Right atrium auricular region (tissue), 2 donors: ENCODE results near the gene WASF2. TPM values are rescaled to one million over a fixed set of nuclear protein-coding genes. Genes with fewer than 3 reads are reported as not detected.
A peak's percentile ranks its signal among the peaks of the same experiment; 100 is the strongest.

Source experiments
- DNase-seq: peaks from one replicate; pipeline ENCODE4 v3.0.0-alpha.2; 2019; ENCODE audit warnings: low spot score
- H3K27ac ChIP-seq, 2 donors: fragments of 200-600 bp; sonication (generic); 1 replicate in 1 of 2; 2 replicates in 1 of 2; pipeline ENCODE4 v1.5.1; 2016 to 2019
- H3K27me3 ChIP-seq, 2 donors: fragments of 200-600 bp; sonication (generic); one replicate each; pipeline versions ENCODE4 v1.5.1 to v1.6.0; 2017 to 2019
- H3K36me3 ChIP-seq: fragments of 200-600 bp; sonication (generic); one replicate; pipeline ENCODE4 v1.5.1; 2016
- H3K4me1 ChIP-seq, 2 donors: fragments of 200-600 bp; sonication (generic); one replicate each; pipeline versions ENCODE4 v1.5.1 to v1.6.0; 2017 to 2019
- H3K4me3 ChIP-seq, 2 donors: fragments of 200-600 bp; sonication (generic); 1 replicate in 1 of 2; 2 replicates in 1 of 2; pipeline ENCODE4 v1.5.1; 2017 to 2019; ENCODE audit warnings: mild to moderate bottlenecking in 1 of 2, moderate library complexity in 1 of 2
- H3K9me3 ChIP-seq, 2 donors: fragments of 200-600 bp; sonication (generic); one replicate each; pipeline ENCODE4 v1.5.1; 2019
- CTCF ChIP-seq, 2 donors: fragments of 200-600 bp; sonication (generic); IDR thresholded peaks; one replicate each; pipeline ENCODE4 v1.5.1; 2019; ENCODE audit warnings: antibody characterized with exemption in 2 of 2
- total RNA-seq, 2 donors: library from RNA; depleted of rRNA; stranded (reverse); fragments of >200 nt; gene quantifications; one replicate each; pipeline ENCODE4 v1.1.0, GENCODE V29; 2016

WASF2 gene
- total RNA-seq, 2 donors from 2014 or later = 20.7 to 49.0 TPM

DNA sequence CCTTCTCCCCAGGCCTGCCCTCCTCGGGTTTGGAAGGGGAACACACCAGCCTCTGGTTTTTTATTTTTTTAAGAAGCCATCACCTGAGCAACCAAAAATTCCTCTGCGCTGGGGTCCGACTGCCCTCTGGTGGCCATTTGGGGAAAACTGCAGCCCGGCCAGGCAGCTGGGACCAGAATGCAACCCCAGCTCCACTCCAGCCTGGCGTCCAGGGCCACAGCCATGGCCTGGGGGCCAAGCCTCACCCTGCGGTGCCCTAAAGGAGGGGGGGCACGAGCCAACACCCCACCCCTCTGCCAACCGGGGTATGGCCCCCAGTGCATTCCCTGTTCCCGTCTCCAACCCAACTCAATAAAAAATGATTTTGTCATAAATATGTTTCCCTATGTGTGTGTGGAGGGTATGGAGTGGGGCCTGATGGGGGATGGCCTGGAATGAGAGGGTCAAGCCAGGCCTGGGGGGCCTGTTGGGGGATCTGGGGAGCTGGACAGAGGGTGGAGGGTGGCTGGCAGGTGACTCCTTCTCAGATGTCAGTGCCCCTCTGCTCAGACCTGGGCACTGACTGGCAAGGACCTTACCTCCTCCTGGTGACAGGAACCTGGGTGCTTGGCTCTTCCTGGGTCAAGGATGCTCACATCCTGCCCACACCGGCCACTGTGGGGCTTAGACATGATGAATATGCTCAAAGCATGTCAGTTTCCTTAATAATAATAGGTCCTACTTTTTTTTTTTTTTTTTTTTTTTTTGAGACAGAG, 94.3 kb downstream of the WASF2 start:
- Histone ChIP-seq H3K27ac (peak overlapping the region in 1 of 2 donors; percentile 34), H3K9me3 (no peaks in the 10 kb centered on the region), H3K27me3 (no peaks in the 10 kb centered on the region), H3K4me1 (peaks cover 0 to 56% of the 10 kb centered on the region in 2 donors), H3K4me3 (no peak overlapping the region), H3K36me3 (no peaks in the 10 kb centered on the region)
- peak; percentile 90 to 98 for TF ChIP-seq CTCF (IDR thresholded peaks at IDR 0.05)
- DNase-seq = peak; percentile 86

DNA sequence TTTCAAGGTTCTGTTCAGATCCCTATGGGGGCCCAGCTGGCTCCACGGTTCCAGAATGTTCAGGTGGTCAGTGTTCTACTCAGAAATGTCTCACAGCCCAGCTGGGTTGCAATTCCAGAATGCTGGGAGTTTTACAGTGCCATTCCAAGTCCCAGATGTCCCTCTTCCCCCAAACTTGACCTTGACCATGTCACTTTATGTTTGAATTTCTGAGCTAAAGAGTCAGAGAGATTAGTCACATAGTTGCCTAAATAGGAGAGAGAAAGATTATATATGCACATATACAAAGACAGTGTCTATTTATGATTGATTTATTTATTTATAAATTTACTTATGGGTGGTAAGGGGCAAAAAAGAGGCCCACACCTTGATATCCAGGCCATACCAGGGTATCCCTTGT, 95.0 kb downstream of the WASF2 start:
- no peak for DNase-seq
- no peak for TF ChIP-seq CTCF (IDR thresholded peaks at IDR 0.05)
- Histone ChIP-seq H3K4me3 (no peak overlapping the region), H3K4me1 (peaks cover 0 to 50% of the 10 kb centered on the region in 2 donors), H3K9me3 (no peaks in the 10 kb centered on the region), H3K27ac (peak overlapping the region in 1 of 2 donors; percentile 34), H3K36me3 (no peaks in the 10 kb centered on the region), H3K27me3 (no peaks in the 10 kb centered on the region)

DNA sequence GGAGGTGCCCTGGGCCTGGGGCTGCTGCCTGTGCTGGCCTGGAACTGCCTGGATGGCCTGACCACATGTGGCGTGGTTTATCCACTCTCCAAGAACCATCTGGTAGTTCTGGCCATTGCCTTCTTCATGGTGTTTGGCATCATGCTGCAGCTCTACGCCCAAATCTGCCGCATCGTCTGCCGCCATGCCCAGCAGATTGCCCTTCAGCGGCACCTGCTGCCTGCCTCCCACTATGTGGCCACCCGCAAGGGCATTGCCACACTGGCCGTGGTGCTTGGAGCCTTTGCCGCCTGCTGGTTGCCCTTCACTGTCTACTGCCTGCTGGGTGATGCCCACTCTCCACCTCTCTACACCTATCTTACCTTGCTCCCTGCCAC, 95.7 kb downstream of the WASF2 start:
- DNase-seq = no peak
- peaks cover 0 to 43% of the 10 kb centered on the region in 2 donors for H3K4me1 ChIP-seq
- H3K27ac ChIP-seq = peak overlapping the region in 1 of 2 donors; percentile 34
- H3K4me3 ChIP-seq = no peak overlapping the region
- H3K9me3 ChIP-seq = no peaks in the 10 kb centered on the region
- H3K36me3 ChIP-seq = no peaks in the 10 kb centered on the region
- no peak for TF ChIP-seq CTCF (IDR thresholded peaks at IDR 0.05)
- no peaks in the 10 kb centered on the region for H3K27me3 ChIP-seq

- H3K4me1 ChIP-seq = peaks cover 0 to 41% of the 10 kb centered on the region in 2 donors
- no peak for DNase-seq
- no peaks in the 10 kb centered on the region for H3K36me3 ChIP-seq
- TF ChIP-seq CTCF (IDR thresholded peaks at IDR 0.05) = no peak
- H3K9me3 ChIP-seq = no peaks in the 10 kb centered on the region
- no peak overlapping the region for H3K4me3 ChIP-seq
- peak overlapping the region in 1 of 2 donors; percentile 92 for H3K27ac ChIP-seq
- no peaks in the 10 kb centered on the region for H3K27me3 ChIP-seq
Measured at GRCh38 chr1:27393641-27394281, 96.2 kb downstream of the WASF2 start.

GRCh38 chr1:27392778-27393635, 97.0 kb downstream of the WASF2 start:
- H3K9me3 ChIP-seq = no peaks in the 10 kb centered on the region
- H3K4me3 ChIP-seq = peak overlapping the region; percentile 56 to 70
- peak overlapping the region; percentile 88 to 92 for H3K27ac ChIP-seq
- peaks cover 0 to 44% of the 10 kb centered on the region in 2 donors for H3K4me1 ChIP-seq
- no peak for TF ChIP-seq CTCF (IDR thresholded peaks at IDR 0.05)
- no peaks in the 10 kb centered on the region for H3K27me3 ChIP-seq
- no peak for DNase-seq
- H3K36me3 ChIP-seq = no peaks in the 10 kb centered on the region
